ENCODE data around the gene C6orf47.

The C6orf47 gene

GRCh38 chr6:31701666-31702404 lies 41.3 kb upstream of the C6orf47 start:
- Histone ChIP-seq H3K9me3 (ENCODE audit: control insufficient read depth in 5 of 5, low read length in 5 of 5) (no peaks in the 10 kb centered on the region), H3K36me3 (ENCODE audit: control insufficient read depth in 5 of 5, insufficient read depth in 5 of 5, low read length in 5 of 5) (peaks cover 2 to 29% (median 14%) of the 10 kb centered on the region in 5 donors), H3K27me3 (ENCODE audit: control insufficient read depth in 5 of 5, insufficient read depth in 4 of 5, low read length in 5 of 5) (no peaks in the 10 kb centered on the region), H3K27ac (ENCODE audit: low read depth, low read length) (peak overlapping the region; percentile 97), H3K9ac (ENCODE audit: low read length in 5 of 5) (peak overlapping the region; percentile 90 to 97 (median 96)), H3K4me1 (ENCODE audit: control insufficient read depth in 5 of 5, insufficient read depth in 5 of 5, low read length in 5 of 5) (peaks cover 6 to 35% (median 24%) of the 10 kb centered on the region in 5 donors), H3K4me3 (ENCODE audit: low read depth in 1 of 5, low read length in 5 of 5) (peak overlapping the region; percentile 89 to 98 (median 94))

- peaks cover 2 to 38% (median 22%) of the 10 kb centered on the region in 5 donors for H3K36me3 ChIP-seq (ENCODE audit: control insufficient read depth in 5 of 5, insufficient read depth in 5 of 5, low read length in 5 of 5)
- H3K9ac ChIP-seq (ENCODE audit: low read length in 5 of 5): peak overlapping the region in 2 of 5 donors; percentile 9 to 30
- H3K4me3 ChIP-seq (ENCODE audit: low read depth in 1 of 5, low read length in 5 of 5): no peak overlapping the region
Measured at GRCh38 chr6:31700740-31701401, 40.3 kb upstream of the C6orf47 start.

GRCh38 chr6:31697555-31697954 lies 37.0 kb upstream of the C6orf47 start:
- peak overlapping the region in 1 of 5 donors; percentile 10 for H3K9ac ChIP-seq (ENCODE audit: low read length in 5 of 5)
- H3K9me3 ChIP-seq (ENCODE audit: control insufficient read depth in 5 of 5, low read length in 5 of 5): no peaks in the 10 kb centered on the region
- H3K4me1 ChIP-seq (ENCODE audit: control insufficient read depth in 5 of 5, insufficient read depth in 5 of 5, low read length in 5 of 5): peaks cover 6 to 26% (median 19%) of the 10 kb centered on the region in 5 donors
- no peak overlapping the region for H3K4me3 ChIP-seq (ENCODE audit: low read depth in 1 of 5, low read length in 5 of 5)
- H3K27ac ChIP-seq (ENCODE audit: low read depth, low read length): no peak overlapping the region
- no peaks in the 10 kb centered on the region for H3K27me3 ChIP-seq (ENCODE audit: control insufficient read depth in 5 of 5, insufficient read depth in 4 of 5, low read length in 5 of 5)
- peaks cover 2 to 69% (median 47%) of the 10 kb centered on the region in 5 donors for H3K36me3 ChIP-seq (ENCODE audit: control insufficient read depth in 5 of 5, insufficient read depth in 5 of 5, low read length in 5 of 5)

More at GRCh38 chr6:31700740-31701401, 40.3 kb upstream of the C6orf47 start:
- H3K27ac ChIP-seq (ENCODE audit: low read depth, low read length): no peak overlapping the region
- H3K9me3 ChIP-seq (ENCODE audit: control insufficient read depth in 5 of 5, low read length in 5 of 5): no peaks in the 10 kb centered on the region
- peaks cover 6 to 38% (median 24%) of the 10 kb centered on the region in 5 donors for H3K4me1 ChIP-seq (ENCODE audit: control insufficient read depth in 5 of 5, insufficient read depth in 5 of 5, low read length in 5 of 5)
- no peaks in the 10 kb centered on the region for H3K27me3 ChIP-seq (ENCODE audit: control insufficient read depth in 5 of 5, insufficient read depth in 4 of 5, low read length in 5 of 5)

- no peaks in the 10 kb centered on the region for H3K9me3 ChIP-seq (ENCODE audit: control insufficient read depth in 5 of 5, low read length in 5 of 5)
- no peak overlapping the region for H3K27ac ChIP-seq (ENCODE audit: low read depth, low read length)
- peaks cover 5 to 89% (median 71%) of the 10 kb centered on the region in 5 donors for H3K36me3 ChIP-seq (ENCODE audit: control insufficient read depth in 5 of 5, insufficient read depth in 5 of 5, low read length in 5 of 5)
- no peak overlapping the region for H3K9ac ChIP-seq (ENCODE audit: low read length in 5 of 5)
- H3K27me3 ChIP-seq (ENCODE audit: control insufficient read depth in 5 of 5, insufficient read depth in 4 of 5, low read length in 5 of 5): no peaks in the 10 kb centered on the region
- H3K4me1 ChIP-seq (ENCODE audit: control insufficient read depth in 5 of 5, insufficient read depth in 5 of 5, low read length in 5 of 5): peaks cover 0 to 7% (median 0%) of the 10 kb centered on the region in 5 donors
- no peak overlapping the region for H3K4me3 ChIP-seq (ENCODE audit: low read depth in 1 of 5, low read length in 5 of 5)
Measured at GRCh38 chr6:31693535-31693934, 33.0 kb upstream of the C6orf47 start.

GRCh38 chr6:31692886-31693285 lies 32.3 kb upstream of the C6orf47 start:
- H3K9me3 ChIP-seq (ENCODE audit: control insufficient read depth in 5 of 5, low read length in 5 of 5): no peaks in the 10 kb centered on the region
- no peaks in the 10 kb centered on the region for H3K27me3 ChIP-seq (ENCODE audit: control insufficient read depth in 5 of 5, insufficient read depth in 4 of 5, low read length in 5 of 5)
- H3K36me3 ChIP-seq (ENCODE audit: control insufficient read depth in 5 of 5, insufficient read depth in 5 of 5, low read length in 5 of 5): peaks cover 4 to 95% (median 78%) of the 10 kb centered on the region in 5 donors
- H3K27ac ChIP-seq (ENCODE audit: low read depth, low read length): no peak overlapping the region
- no peak overlapping the region for H3K4me3 ChIP-seq (ENCODE audit: low read depth in 1 of 5, low read length in 5 of 5)
- no peak overlapping the region for H3K9ac ChIP-seq (ENCODE audit: low read length in 5 of 5)
- H3K4me1 ChIP-seq (ENCODE audit: control insufficient read depth in 5 of 5, insufficient read depth in 5 of 5, low read length in 5 of 5): peaks cover 0 to 7% (median 0%) of the 10 kb centered on the region in 5 donors

GRCh38 chr6:31692353-31692752 lies 31.8 kb upstream of the C6orf47 start:
- no peaks in the 10 kb centered on the region for H3K27me3 ChIP-seq (ENCODE audit: control insufficient read depth in 5 of 5, insufficient read depth in 4 of 5, low read length in 5 of 5)
- H3K27ac ChIP-seq (ENCODE audit: low read depth, low read length): no peak overlapping the region
- peaks cover 3 to 96% (median 78%) of the 10 kb centered on the region in 5 donors for H3K36me3 ChIP-seq (ENCODE audit: control insufficient read depth in 5 of 5, insufficient read depth in 5 of 5, low read length in 5 of 5)
- H3K4me1 ChIP-seq (ENCODE audit: control insufficient read depth in 5 of 5, insufficient read depth in 5 of 5, low read length in 5 of 5): peaks cover 0 to 3% (median 0%) of the 10 kb centered on the region in 5 donors
- no peak overlapping the region for H3K9ac ChIP-seq (ENCODE audit: low read length in 5 of 5)
- H3K9me3 ChIP-seq (ENCODE audit: control insufficient read depth in 5 of 5, low read length in 5 of 5): no peaks in the 10 kb centered on the region
- no peak overlapping the region for H3K4me3 ChIP-seq (ENCODE audit: low read depth in 1 of 5, low read length in 5 of 5)

- H3K9ac ChIP-seq (ENCODE audit: low read length in 5 of 5): no peak overlapping the region
- H3K4me1 ChIP-seq (ENCODE audit: control insufficient read depth in 5 of 5, insufficient read depth in 5 of 5, low read length in 5 of 5): peaks cover 0 to 1% (median 0%) of the 10 kb centered on the region in 5 donors
- peaks cover 3 to 96% (median 81%) of the 10 kb centered on the region in 5 donors for H3K36me3 ChIP-seq (ENCODE audit: control insufficient read depth in 5 of 5, insufficient read depth in 5 of 5, low read length in 5 of 5)
- H3K4me3 ChIP-seq (ENCODE audit: low read depth in 1 of 5, low read length in 5 of 5): no peak overlapping the region
- no peaks in the 10 kb centered on the region for H3K27me3 ChIP-seq (ENCODE audit: control insufficient read depth in 5 of 5, insufficient read depth in 4 of 5, low read length in 5 of 5)
- no peak overlapping the region for H3K27ac ChIP-seq (ENCODE audit: low read depth, low read length)
- H3K9me3 ChIP-seq (ENCODE audit: control insufficient read depth in 5 of 5, low read length in 5 of 5): no peaks in the 10 kb centered on the region
Measured at GRCh38 chr6:31691564-31692108, 31.1 kb upstream of the C6orf47 start.

- H3K9ac ChIP-seq (ENCODE audit: low read length in 5 of 5): no peak overlapping the region
- no peak overlapping the region for H3K4me3 ChIP-seq (ENCODE audit: low read depth in 1 of 5, low read length in 5 of 5)
- H3K27ac ChIP-seq (ENCODE audit: low read depth, low read length): no peak overlapping the region
- no peaks in the 10 kb centered on the region for H3K27me3 ChIP-seq (ENCODE audit: control insufficient read depth in 5 of 5, insufficient read depth in 4 of 5, low read length in 5 of 5)
- H3K9me3 ChIP-seq (ENCODE audit: control insufficient read depth in 5 of 5, low read length in 5 of 5): no peaks in the 10 kb centered on the region
- H3K4me1 ChIP-seq (ENCODE audit: control insufficient read depth in 5 of 5, insufficient read depth in 5 of 5, low read length in 5 of 5): no peaks in the 10 kb centered on the region
- peaks cover 3 to 96% (median 84%) of the 10 kb centered on the region in 5 donors for H3K36me3 ChIP-seq (ENCODE audit: control insufficient read depth in 5 of 5, insufficient read depth in 5 of 5, low read length in 5 of 5)
Measured at GRCh38 chr6:31691078-31691463, 30.5 kb upstream of the C6orf47 start.

GRCh38 chr6:31690231-31691077 lies 29.9 kb upstream of the C6orf47 start:
- Histone ChIP-seq H3K27ac (ENCODE audit: low read depth, low read length) (no peak overlapping the region), H3K27me3 (ENCODE audit: control insufficient read depth in 5 of 5, insufficient read depth in 4 of 5, low read length in 5 of 5) (no peaks in the 10 kb centered on the region), H3K4me3 (ENCODE audit: low read depth in 1 of 5, low read length in 5 of 5) (no peak overlapping the region), H3K36me3 (ENCODE audit: control insufficient read depth in 5 of 5, insufficient read depth in 5 of 5, low read length in 5 of 5) (peaks cover 3 to 97% (median 87%) of the 10 kb centered on the region in 5 donors), H3K9ac (ENCODE audit: low read length in 5 of 5) (no peak overlapping the region), H3K4me1 (ENCODE audit: control insufficient read depth in 5 of 5, insufficient read depth in 5 of 5, low read length in 5 of 5) (no peaks in the 10 kb centered on the region), H3K9me3 (ENCODE audit: control insufficient read depth in 5 of 5, low read length in 5 of 5) (no peaks in the 10 kb centered on the region)
